ENCODE measurements around the gene AP4B1.

- TF ChIP-seq CTCF (IDR thresholded peaks at IDR 0.05) (no peak), POLR2A (IDR thresholded peaks at IDR 0.05) (no peak)
Measured at GRCh38 chr1:113872219-113872935, 32.2 kb downstream of the AP4B1 start.
